HepG2 (cell line): ENCODE measurements around the gene TNS1. TPM values are rescaled to one million over a fixed set of nuclear protein-coding genes. Genes with fewer than 3 reads are reported as not detected.
A peak's percentile ranks its signal among the peaks of the same experiment; 100 is the strongest.

Experiments
- ATAC-seq: fragments of 200-7000 bp; cut with Tn5 transposase; 3 replicates; pipeline ENCODE4 v1.9.1; 2020; ENCODE audit warnings: mild to moderate bottlenecking, moderate library complexity
- BruUV-seq: library from RNA; stranded (reverse); fragments of 400-500 nt; replicated peaks from 2 replicates; lab custom pipeline; 2021; lab: Mats Ljungman, UMichigan
- CTCF ChIA-PET: fragments of 300-600 bp; formaldehyde crosslinking; extraction: SDS; loops from one replicate; lab custom pipeline; 2021; ENCODE audit warnings: low total read pairs, inconsistent platforms, low intra/inter-chr PET ratio; lab: Yijun Ruan, JAX
- POLR2A ChIA-PET: fragments of 350-600 bp; sonication (Branson Sonifier 250); formaldehyde crosslinking; loops from one replicate; lab custom pipeline; 2020; ENCODE audit warnings: antibody characterized with exemption, inconsistent platforms; lab: Yijun Ruan, JAX
- DNase-seq: peaks from one replicate; pipeline ENCODE4 v3.0.0-alpha.2; 2015; ENCODE audit warnings: low spot score
- FAIRE-seq: peaks from 3 replicates; lab custom pipeline; 2011; peaks lifted over from hg19 to GRCh38; lab: Jason Lieb, UNC
- H2AFZ ChIP-seq: one replicate; pipeline ENCODE4 v1.6.1; 2011; ENCODE audit warnings: low read length, inconsistent platforms
- H3K27ac ChIP-seq: fragments of 300-600 bp; 3 replicates; pipeline ENCODE4 v1.8.0; 2011; ENCODE audit warnings: mixed run types, mild to moderate bottlenecking, mixed read lengths, low read length, inconsistent platforms; ENCODE audit not compliant: insufficient read depth; ENCODE audit errors: extremely low read length
- H3K27me3 ChIP-seq, 2 experiments: fragments of 200-600 bp in 1 of 2; 2 replicates in 1 of 2; 3 replicates in 1 of 2; pipeline versions ENCODE4 v1.6.0 to v1.8.0; 2011; ENCODE audit warnings: low read length in 2 of 2, mild to moderate bottlenecking in 2 of 2, moderate library complexity in 2 of 2, inconsistent platforms in 1 of 2; ENCODE audit not compliant: insufficient read depth in 2 of 2, control insufficient read depth in 1 of 2
- H3K36me3 ChIP-seq, 2 experiments: fragments of 200-600 bp in 1 of 2; replicated peaks in 1 of 2; 2 replicates in 1 of 2; 3 replicates in 1 of 2; pipeline versions ENCODE4 v1.5.1 to v1.8.0; 2011; ENCODE audit warnings: low read length in 2 of 2, inconsistent platforms in 1 of 2; ENCODE audit not compliant: insufficient read depth in 2 of 2, control insufficient read depth in 1 of 2
- H3K4me1 ChIP-seq: 2 replicates; pipeline ENCODE4 v1.5.1; 2012; ENCODE audit warnings: low read length, inconsistent platforms; ENCODE audit not compliant: insufficient read depth
- H3K4me2 ChIP-seq: 2 replicates; pipeline ENCODE4 v1.6.0; 2011; ENCODE audit warnings: low read depth, low read length, inconsistent platforms
- H3K4me3 ChIP-seq, 3 experiments: fragments of 200-600 bp in 1 of 3; sonication (generic), shearing (Covaris generic) in 1 of 3; replicated peaks in 1 of 3; 2 replicates each; pipeline ENCODE4 v1.5.1; 2011 to 2016; ENCODE audit warnings: low read length in 3 of 3, inconsistent platforms in 2 of 3, low read depth in 2 of 3, mild to moderate bottlenecking in 2 of 3, control low read depth in 1 of 3, mixed read lengths in 1 of 3; ENCODE audit not compliant: insufficient read depth in 1 of 3
- H3K79me2 ChIP-seq: one replicate; pipeline ENCODE4 v1.6.1; 2011; ENCODE audit warnings: low read length, inconsistent platforms; ENCODE audit not compliant: insufficient read depth
- H3K9ac ChIP-seq: 2 replicates; pipeline ENCODE4 v1.6.0; 2011; ENCODE audit warnings: mild to moderate bottlenecking, low read depth, low read length, inconsistent platforms; ENCODE audit not compliant: insufficient read depth
- H3K9me3 ChIP-seq: 2 replicates; pipeline ENCODE4 v1.5.1; 2012; ENCODE audit warnings: mild to moderate bottlenecking, low read length
- H4K20me1 ChIP-seq: 2 replicates; pipeline ENCODE4 v1.6.0; 2011; ENCODE audit warnings: inconsistent platforms, mild to moderate bottlenecking, low read length, moderate library complexity; ENCODE audit not compliant: insufficient read depth
- AGO2 ChIP-seq: fragments of 200-400 bp; formaldehyde crosslinking; optimal IDR thresholded peaks from 2 replicates; pipeline ENCODE3; 2017; ENCODE audit warnings: mild to moderate bottlenecking, low read depth, low read length, moderate library complexity
- CREM ChIP-seq, 2 experiments: sonication (generic) in 1 of 2; formaldehyde crosslinking in 1 of 2; IDR thresholded peaks; 2 replicates each; pipeline versions ENCODE4 v1.4.0 to v1.6.1; 2016 to 2020; ENCODE audit warnings: antibody characterized with exemption in 1 of 2, mild to moderate bottlenecking in 1 of 2, missing genetic modification reagents in 1 of 2
- EEA1 ChIP-seq: sonication (generic); formaldehyde crosslinking; IDR thresholded peaks from 2 replicates; pipeline ENCODE4 v1.5.1; 2020; ENCODE audit warnings: mild to moderate bottlenecking, missing genetic modification reagents, borderline replicate concordance
- FOXK2 ChIP-seq: fragments of 450-650 bp; IDR thresholded peaks from 2 replicates; pipeline ENCODE4 v1.6.1; 2016
- IRF1 ChIP-seq: sonication (generic); formaldehyde crosslinking; IDR thresholded peaks from 2 replicates; pipeline ENCODE4 v1.4.0; 2020; ENCODE audit warnings: low read depth, mild to moderate bottlenecking, missing genetic modification reagents
- MBD4 ChIP-seq: IDR thresholded peaks from 2 replicates; pipeline ENCODE4 v1.6.1; 2012; ENCODE audit warnings: low read length, inconsistent platforms, borderline replicate concordance
- MED1 ChIP-seq: sonication (generic); formaldehyde crosslinking; IDR thresholded peaks from 2 replicates; pipeline ENCODE4 v1.4.0; 2020; ENCODE audit warnings: missing genetic modification reagents
- NCOA2 ChIP-seq: sonication (generic); formaldehyde crosslinking; IDR thresholded peaks from 2 replicates; pipeline ENCODE4 v1.8.0; 2022; ENCODE audit warnings: inconsistent platforms
- POLR2A ChIP-seq, 2 experiments: IDR thresholded peaks; 2 replicates each; pipeline ENCODE4 v1.6.1; 2011; ENCODE audit warnings: low read depth in 2 of 2, low read length in 2 of 2, mild to moderate bottlenecking in 1 of 2, moderate library complexity in 1 of 2; ENCODE audit not compliant: insufficient read depth in 1 of 2
- PREB ChIP-seq: sonication (generic); formaldehyde crosslinking; IDR thresholded peaks from 2 replicates; pipeline ENCODE4 v1.4.0; 2020; ENCODE audit warnings: missing genetic modification reagents
- RERE ChIP-seq: IDR thresholded peaks from 2 replicates; pipeline ENCODE4 v1.6.1; 2016; ENCODE audit warnings: low read depth, missing genetic modification reagents, missing compliant biosample characterization
- TBL1XR1 ChIP-seq: fragments of 150-350 bp; IDR thresholded peaks from 2 replicates; pipeline ENCODE4 v1.6.1; 2014; ENCODE audit warnings: borderline replicate concordance, low read length; ENCODE audit not compliant: partially characterized antibody
- ZNF367 ChIP-seq: sonication (generic); formaldehyde crosslinking; IDR thresholded peaks from 2 replicates; pipeline ENCODE4 v1.4.0; 2020; ENCODE audit warnings: missing genetic modification reagents, borderline replicate concordance
- ZNF841 ChIP-seq: sonication (generic); formaldehyde crosslinking; IDR thresholded peaks from 2 replicates; pipeline ENCODE4 v1.8.1; 2023; ENCODE audit warnings: missing genetic modification reagents, borderline replicate concordance
- ZSCAN21 ChIP-seq: sonication (generic); formaldehyde crosslinking; IDR thresholded peaks from 2 replicates; pipeline ENCODE4 v1.8.0; 2022; ENCODE audit warnings: mild to moderate bottlenecking, missing genetic modification reagents, moderate library complexity, borderline replicate concordance
- ZSCAN9 ChIP-seq: IDR thresholded peaks from 2 replicates; pipeline ENCODE4 v1.6.1; 2016; ENCODE audit warnings: borderline replicate concordance
- WGBS: methylation state at CpG from one replicate; pipeline ENCODE4 v1.1.6; 2017; ENCODE audit warnings: low lambda C conversion rate; 5-methylcytosine and 5-hydroxymethylcytosine counted together
- in situ Hi-C: cut with HindIII; loops from 2 replicates; pipeline ENCODE4 v1.10.0; 2017; ENCODE audit warnings: low pct_unique_long_range_greater_than_20kb; ENCODE audit not compliant: extremely low pct_ligation_motif_present
- intact Hi-C: fragments of 100-400 bp; cut with micrococcal nuclease; formaldehyde crosslinking; loops from one replicate; pipeline ENCODE4 v1.10.0; 2022; ENCODE audit not compliant: unreplicated experiment
- polyA plus RNA-seq, 8 experiments: library from polyadenylated mRNA; depleted of rRNA in 3 of 8; stranded (reverse) in 7 of 8; unstranded in 1 of 8; fragments of >200 nt; fragmentation: Illumina TruSeq in 4 of 8; extraction: Trizol in 4 of 8; gene quantifications; 2 replicates each; pipeline versions ENCODE4 v1.2.1 to v1.2.3, GENCODE V29; 2011 to 2016; ENCODE audit warnings: low read depth in 4 of 8, missing spikeins in 1 of 8, mixed read lengths in 1 of 8; ENCODE audit not compliant: insufficient read depth in 1 of 8
- total RNA-seq, 5 experiments: library from RNA; depleted of rRNA; stranded (reverse); fragments of >200 nt; fragmentation: Illumina TruSeq; extraction: Trizol; gene quantifications; 2 replicates each; pipeline ENCODE4 v1.2.3, GENCODE V29; 2016; ENCODE audit warnings: low read depth in 1 of 5

TNS1 gene
- total and polyA plus RNA-seq, 2 of the 13 experiments (the other 11 are each of a cell fraction or from before 2014, with no cell fraction given), result 1.9 to 118 TPM

- WGBS, result 86% methylated on average over 7 of the region's 7 CpGs
- Histone ChIP-seq H4K20me1 (peaks cover 23% of the 10 kb centered on the region; the same call in 1 of the 2 replicates), H3K36me3 (peaks cover 22 to 39% of the 10 kb centered on the region in 2 experiments), H2AFZ (no peak overlapping the region), H3K4me1 (peaks cover 24% of the 10 kb centered on the region), H3K4me3 (no peak overlapping the region), H3K27ac (no peak overlapping the region), H3K27me3 (no peaks in the 10 kb centered on the region), H3K9ac (no peak overlapping the region), H3K4me2 (no peak overlapping the region), H3K79me2 (no peaks in the 10 kb centered on the region), H3K9me3 (no peaks in the 10 kb centered on the region)
- ATAC-seq, result no peak
- intact Hi-C loops, result no loop called here
- no peak for FAIRE-seq
- TF ChIP-seq IRF1 (CRISPR knock-in tag) (no peak), ZSCAN21 (CRISPR knock-in tag) (no peak), MED1 (no peak), EEA1 (CRISPR knock-in tag) (no peak), ZNF841 (no peak), POLR2A (IDR thresholded peaks at IDR 0.05; ENCODE audit: insufficient read depth in 1 of 2, low read depth in 2 of 2, low read length in 2 of 2) (0 out of 4 replicates have a peak, but pooled peaks of 1 of the 2 experiments have one; percentile 20), MBD4 (no peak), ZNF367 (no peak), CREM (IDR thresholded peaks at IDR 0.05) (no peak), CREM (CRISPR knock-in tag; IDR thresholded peaks at IDR 0.05) (no peak), PREB (CRISPR knock-in tag) (no peak), AGO2 (peak; percentile 58), NCOA2 (CRISPR knock-in tag) (no peak), FOXK2 (no peak), TBL1XR1 (no peak), RERE (no peak), ZSCAN9 (CRISPR knock-in tag) (no peak)
- in situ Hi-C loops, result no loop called here
- DNase-seq, result no peak
- ChIA-PET CTCF (no interaction called here), POLR2A (no interaction called here)
- no TSS peak for BruUV-seq
These were observed 182.5 kb downstream of the TNS1 start for GRCh38 chr2:217820091-217820819.
